OCI-LY1 (cell line): ENCODE measurements around the gene GRAMD1A.

Experiments
- CTCF ChIP-seq: fragments of 200-600 bp; sonication (generic), shearing (Covaris generic); IDR thresholded peaks from 2 replicates; pipeline ENCODE4 v1.5.1; 2017; ENCODE audit warnings: mild to moderate bottlenecking, antibody characterized with exemption, low read length, moderate library complexity, mixed read lengths
- EZH2 ChIP-seq: fragments of 200-600 bp; sonication (generic), shearing (Covaris generic); IDR thresholded peaks from 2 replicates; pipeline ENCODE4 v1.8.0; 2017; ENCODE audit warnings: borderline replicate concordance, mixed run types, mild to moderate bottlenecking, antibody characterized with exemption, low read length, moderate library complexity, mixed read lengths

- TF ChIP-seq CTCF (no peak), EZH2 (no peak)
These were observed 40.0 kb downstream of the GRAMD1A start for GRCh38 chr19:35039881-35040825.
